Measurements from ENCODE around the gene SLC39A11.

SLC39A11 gene

DNA sequence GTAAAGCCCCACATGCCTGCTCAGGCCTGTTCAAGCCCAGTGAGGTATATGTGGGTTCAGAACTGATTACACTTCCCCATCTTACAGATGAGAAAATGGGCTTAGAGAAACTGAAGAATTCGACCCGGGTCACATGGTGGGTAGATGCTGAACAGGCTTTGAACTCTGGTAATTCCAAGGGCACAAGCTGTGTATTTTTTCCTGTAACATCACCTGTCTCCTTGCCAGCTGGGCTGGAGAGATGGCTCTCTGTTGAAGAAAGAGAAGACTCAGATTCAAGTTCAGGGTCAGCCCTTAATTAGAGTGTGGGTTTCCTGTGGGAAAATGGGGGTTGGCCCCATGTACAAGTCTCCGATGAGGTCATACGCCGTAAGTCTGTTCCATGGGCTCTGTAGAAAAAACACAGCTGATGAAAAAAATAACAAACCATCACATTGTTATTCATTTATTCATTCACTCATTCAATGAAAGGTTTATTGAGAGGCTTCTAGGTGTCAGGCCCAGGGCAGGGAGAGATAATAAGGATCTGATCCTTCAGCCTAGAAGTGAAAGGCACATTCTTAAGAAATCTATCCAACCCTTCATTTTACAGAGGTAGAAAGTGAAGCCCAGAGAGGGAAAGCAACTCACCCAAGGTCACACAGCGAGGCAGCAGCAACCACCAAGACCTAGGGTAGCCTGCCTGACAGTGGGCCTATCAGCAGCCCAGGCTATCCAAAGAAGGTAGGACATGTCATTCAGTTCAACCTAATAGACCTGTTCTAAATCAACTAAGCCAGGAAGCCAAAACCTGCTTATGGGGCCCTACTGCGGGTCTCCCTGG is 488.9 kb downstream of the SLC39A11 start:
- DNase-seq, result no peak

DNA sequence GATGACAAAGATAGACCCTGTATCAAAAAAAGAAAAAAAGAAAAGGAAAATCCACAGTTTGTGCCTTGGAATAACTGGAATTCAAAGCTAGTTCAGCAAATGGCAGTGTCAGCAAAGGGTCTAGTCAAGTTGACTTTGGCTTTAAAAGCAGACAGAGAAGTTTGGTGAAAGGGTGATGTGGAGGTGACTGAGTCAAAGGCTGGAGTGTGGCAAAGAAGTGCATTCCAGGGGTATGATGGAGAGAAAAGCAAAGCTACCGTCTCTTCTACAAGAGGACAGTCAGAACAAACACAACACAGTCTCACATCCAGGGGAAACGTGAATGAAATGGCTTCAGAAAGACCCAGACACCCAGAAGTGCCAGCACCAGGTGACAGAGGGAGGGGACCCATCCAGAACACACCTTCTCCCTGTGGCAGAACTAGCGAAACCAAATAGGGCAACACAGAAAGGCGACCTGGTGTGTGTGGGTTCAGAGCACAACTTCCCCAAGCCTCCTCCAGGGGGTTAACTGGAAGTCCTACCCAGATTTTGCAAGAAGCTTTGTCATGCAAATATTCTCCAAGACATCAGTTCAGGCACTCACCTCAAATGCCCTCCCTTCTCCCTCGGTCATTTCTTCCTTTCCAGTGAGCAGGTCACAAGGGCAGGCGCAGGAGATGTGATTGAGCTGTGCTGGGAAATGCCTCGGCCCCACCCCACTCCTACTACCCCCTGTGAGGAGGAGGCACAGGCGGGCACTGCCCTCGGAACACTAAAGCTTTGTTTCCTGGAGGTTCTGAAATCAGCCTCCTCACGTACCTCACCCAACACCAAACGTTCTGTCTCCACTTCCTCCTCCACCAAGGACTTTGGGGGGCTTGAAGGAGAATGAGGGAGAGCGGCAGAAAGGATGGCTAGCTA is 489.7 kb downstream of the SLC39A11 start:
- no peak for DNase-seq

DNA sequence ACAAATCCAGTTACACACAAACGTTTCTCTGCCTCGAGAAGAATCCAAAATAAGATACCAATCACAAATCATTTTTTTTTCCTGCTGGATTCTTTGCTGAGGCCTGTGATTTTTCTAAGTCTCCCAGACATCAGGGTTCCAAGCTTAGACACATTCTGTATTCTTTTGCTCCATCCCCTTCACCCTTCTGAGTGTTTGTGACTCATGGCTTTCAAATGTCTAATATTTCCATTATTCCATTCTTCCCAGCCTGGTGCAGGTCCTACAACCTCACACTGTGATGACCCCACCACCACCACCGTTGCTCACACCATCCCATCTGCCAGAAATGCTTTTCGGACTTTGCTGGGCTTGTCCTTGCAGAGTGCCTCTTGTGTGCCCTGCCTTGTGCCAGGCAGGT is 491.6 kb downstream of the SLC39A11 start:
- no peak for DNase-seq

DNA sequence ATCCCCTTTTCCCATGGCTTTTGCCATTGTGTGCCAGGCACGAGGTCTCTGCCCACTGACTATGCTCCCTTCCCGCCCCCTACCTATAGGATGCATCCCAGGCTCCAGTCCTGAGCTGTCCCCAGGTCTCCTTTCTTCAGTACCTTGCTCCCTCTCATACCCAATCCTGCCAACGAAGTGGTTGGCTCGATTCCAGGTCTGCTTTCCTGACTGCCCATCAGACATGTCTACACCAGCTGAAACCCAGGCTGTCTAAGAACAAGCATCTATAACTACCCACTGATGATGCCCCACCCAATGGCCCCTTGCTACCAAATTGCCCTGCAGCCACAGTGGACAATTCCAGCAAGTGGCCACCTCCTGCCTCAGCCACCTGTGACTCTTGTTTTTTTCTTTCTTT is 492.6 kb downstream of the SLC39A11 start:
- no peak for DNase-seq

DNA sequence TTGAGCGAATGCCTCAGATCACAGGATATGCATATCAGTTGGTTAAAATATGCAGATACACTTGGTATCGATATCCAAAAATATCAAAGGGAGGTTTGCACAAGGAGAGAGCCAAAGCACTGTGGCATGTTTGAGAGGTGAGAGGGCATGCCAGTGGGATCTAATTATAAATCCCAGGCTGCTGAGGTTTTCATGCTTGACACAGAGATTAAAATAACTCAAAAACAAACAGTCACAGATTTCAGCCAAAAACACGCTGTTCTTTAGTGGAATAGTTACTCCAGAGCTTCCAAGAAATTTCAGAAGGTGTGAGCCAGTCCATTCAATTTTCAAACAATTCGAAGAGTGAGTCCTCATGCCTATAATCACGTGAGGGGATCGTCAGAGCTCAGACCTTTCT is 493.8 kb downstream of the SLC39A11 start:
- no peak for DNase-seq

DNA sequence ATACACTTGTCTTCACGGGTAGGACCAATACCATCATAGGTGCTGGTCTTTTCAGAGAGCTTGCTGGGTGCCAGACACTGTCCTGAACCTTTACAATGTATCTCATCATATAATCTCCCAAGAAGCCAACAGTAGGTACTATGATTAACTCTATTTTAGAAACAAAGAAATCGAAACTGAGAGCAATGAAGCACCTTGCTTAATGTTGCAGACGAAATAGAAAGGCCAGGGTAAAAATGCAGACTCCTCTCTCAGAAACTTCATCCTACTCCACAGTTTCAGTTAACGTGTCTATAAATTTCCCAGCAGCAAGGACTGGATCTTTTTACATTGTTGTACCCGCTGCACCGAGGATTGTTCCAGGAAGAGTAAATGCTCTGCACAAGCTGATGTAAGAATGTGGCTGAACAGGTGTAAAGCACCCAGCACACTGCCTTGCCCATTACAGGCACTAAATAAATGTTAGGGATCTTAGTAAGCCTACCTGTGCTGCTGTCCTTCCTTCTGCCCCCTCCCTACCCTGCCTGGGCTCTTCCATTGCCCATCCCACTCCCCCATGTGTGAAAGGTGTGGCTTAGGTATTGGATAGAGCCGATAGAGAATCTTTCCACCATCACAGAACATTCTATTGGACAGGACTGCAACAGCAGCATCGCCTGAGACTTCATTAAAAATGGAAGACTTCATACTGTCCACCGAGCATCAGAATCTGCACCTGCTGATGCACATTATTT is 495.0 kb downstream of the SLC39A11 start:
- DNase-seq, result no peak
